HL-60 (cell line): Measurements from ENCODE around the gene CYB5R4.

Experiments
- CTCF ChIP-seq: IDR thresholded peaks from one replicate; pipeline ENCODE4 v1.5.1; 2011; ENCODE audit warnings: low read length, control low read depth, inconsistent platforms; ENCODE audit not compliant: insufficient read depth
- GABPA ChIP-seq: IDR thresholded peaks from 2 replicates; pipeline ENCODE4 v1.6.1; 2012; ENCODE audit warnings: low read depth
- POLR2AphosphoS5 ChIP-seq: IDR thresholded peaks from 2 replicates; pipeline ENCODE4 v1.6.1; 2012; ENCODE audit warnings: low read depth
- REST ChIP-seq: IDR thresholded peaks from 2 replicates; pipeline ENCODE4 v1.6.1; 2012; ENCODE audit warnings: low read depth; ENCODE audit not compliant: insufficient replicate concordance
- SPI1 ChIP-seq: IDR thresholded peaks from 2 replicates; pipeline ENCODE4 v1.6.1; 2012; ENCODE audit warnings: low read depth, mild to moderate bottlenecking, borderline replicate concordance

- TF ChIP-seq CTCF (no peak), POLR2AphosphoS5 (no peak), REST (no peak), SPI1 (no peak), GABPA (no peak)
These were observed 43.7 kb upstream of the CYB5R4 start for GRCh38 chr6:83815631-83816272.
